Tibial artery (tissue), 4 donors: ENCODE measurements around the gene WDR93.
A peak's percentile ranks its signal among the peaks of the same experiment; 100 is the strongest.

Experiments
- DNase-seq, 2 donors: peaks; one replicate each; pipeline ENCODE4 v3.0.0-alpha.2; 2019
- H3K27ac ChIP-seq, 2 donors: fragments of 200-600 bp; sonication (generic) in 1 of 2; 1 replicate in 1 of 2; 2 replicates in 1 of 2; pipeline ENCODE4 v1.5.1; 2018 to 2019; ENCODE audit warnings: mild to moderate bottlenecking in 1 of 2
- H3K27me3 ChIP-seq, 2 donors: fragments of 200-600 bp; sonication (generic) in 1 of 2; one replicate each; pipeline versions ENCODE4 v1.5.1 to v1.6.0; 2016 to 2019
- H3K36me3 ChIP-seq, 3 donors: fragments of 200-600 bp; sonication (generic) in 2 of 3; one replicate each; pipeline ENCODE4 v1.5.1; 2016 to 2019; ENCODE audit warnings: mild to moderate bottlenecking in 2 of 3
- H3K4me1 ChIP-seq, 4 donors: fragments of 200-600 bp; sonication (generic) in 2 of 4; 1 replicate in 3 of 4; 2 replicates in 1 of 4; pipeline ENCODE4 v1.5.1; 2016 to 2019
- H3K4me3 ChIP-seq, 2 donors: fragments of 200-600 bp; sonication (generic) in 1 of 2; 1 replicate in 1 of 2; 2 replicates in 1 of 2; pipeline ENCODE4 v1.5.1; 2018 to 2019; ENCODE audit warnings: mild to moderate bottlenecking in 2 of 2
- H3K9me3 ChIP-seq, 3 donors: fragments of 200-600 bp; sonication (generic) in 1 of 3; one replicate each; pipeline ENCODE4 v1.5.1; 2016 to 2019
- intact Hi-C: fragments of 100-400 bp; cut with DNase I; formaldehyde crosslinking; loops from one replicate; pipeline ENCODE4 v1.15.0; 2023; ENCODE audit warnings: low total_unique reads
- TF ChIP-seq, protein P1 (sequence below), 2 experiments: fragments of 200-600 bp in 1 of 2; fragments of 450-650 bp in 1 of 2; IDR thresholded peaks; one replicate each; pipeline ENCODE4 v1.5.1; 2017 to 2019; ENCODE audit warnings: antibody characterized with exemption in 2 of 2, mild to moderate bottlenecking in 1 of 2, moderate library complexity in 1 of 2

Gene WDR93

DNA sequence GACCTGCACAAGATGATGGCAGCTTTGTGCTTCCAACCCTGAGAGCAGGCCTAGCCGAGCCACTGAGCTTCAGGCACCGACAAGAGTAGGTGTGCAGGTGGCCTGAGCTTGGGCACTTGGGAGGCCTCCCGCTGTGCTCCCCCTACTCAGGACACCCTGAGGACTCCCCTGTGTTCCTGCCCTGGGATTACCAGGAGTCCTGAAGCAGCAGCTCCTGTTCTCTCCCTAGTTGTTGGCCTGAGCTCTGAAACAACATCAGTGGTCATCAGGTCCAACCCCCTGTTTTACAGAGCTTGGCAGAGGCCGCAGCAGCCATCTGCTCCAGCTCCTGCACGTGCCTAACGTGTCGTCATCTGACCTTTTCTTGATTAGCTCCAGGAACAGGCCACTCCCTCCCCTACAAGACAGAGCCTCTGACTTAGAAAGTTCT, 77.5 kb downstream of the WDR93 start:
- Histone ChIP-seq H3K27ac (no peak overlapping the region), H3K9me3 (no peaks in the 10 kb centered on the region), H3K27me3 (no peaks in the 10 kb centered on the region), H3K4me3 (no peak overlapping the region), H3K4me1 (peaks cover 0 to 11% (median 0%) of the 10 kb centered on the region in 4 donors), H3K36me3 (no peaks in the 10 kb centered on the region)
- intact Hi-C loops: loop anchor here (2.0 kb wide), 1 partner anchor 49 kb away; no protein-coding TSS in a partner anchor
- TF ChIP-seq, protein P1, sequence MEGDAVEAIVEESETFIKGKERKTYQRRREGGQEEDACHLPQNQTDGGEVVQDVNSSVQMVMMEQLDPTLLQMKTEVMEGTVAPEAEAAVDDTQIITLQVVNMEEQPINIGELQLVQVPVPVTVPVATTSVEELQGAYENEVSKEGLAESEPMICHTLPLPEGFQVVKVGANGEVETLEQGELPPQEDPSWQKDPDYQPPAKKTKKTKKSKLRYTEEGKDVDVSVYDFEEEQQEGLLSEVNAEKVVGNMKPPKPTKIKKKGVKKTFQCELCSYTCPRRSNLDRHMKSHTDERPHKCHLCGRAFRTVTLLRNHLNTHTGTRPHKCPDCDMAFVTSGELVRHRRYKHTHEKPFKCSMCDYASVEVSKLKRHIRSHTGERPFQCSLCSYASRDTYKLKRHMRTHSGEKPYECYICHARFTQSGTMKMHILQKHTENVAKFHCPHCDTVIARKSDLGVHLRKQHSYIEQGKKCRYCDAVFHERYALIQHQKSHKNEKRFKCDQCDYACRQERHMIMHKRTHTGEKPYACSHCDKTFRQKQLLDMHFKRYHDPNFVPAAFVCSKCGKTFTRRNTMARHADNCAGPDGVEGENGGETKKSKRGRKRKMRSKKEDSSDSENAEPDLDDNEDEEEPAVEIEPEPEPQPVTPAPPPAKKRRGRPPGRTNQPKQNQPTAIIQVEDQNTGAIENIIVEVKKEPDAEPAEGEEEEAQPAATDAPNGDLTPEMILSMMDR (IDR thresholded peaks at IDR 0.05): no peak
- DNase-seq: peak in 1 of 2 donors; percentile 46

- Histone ChIP-seq H3K9me3 (no peaks in the 10 kb centered on the region), H3K27me3 (no peaks in the 10 kb centered on the region), H3K4me3 (no peak overlapping the region), H3K27ac (no peak overlapping the region), H3K36me3 (no peaks in the 10 kb centered on the region), H3K4me1 (peaks cover 0 to 14% (median 0%) of the 10 kb centered on the region in 4 donors)
- DNase-seq: no peak
- intact Hi-C loops: loop anchor here (2.0 kb wide), 1 partner anchor 51 kb away; no protein-coding TSS in a partner anchor
- TF ChIP-seq, protein P1 (IDR thresholded peaks at IDR 0.05): no peak
Measured at GRCh38 chr15:89769366-89769765, 78.8 kb downstream of the WDR93 start.

- no peaks in the 10 kb centered on the region for H3K36me3 ChIP-seq
- DNase-seq: no peak
- peaks cover 0 to 21% (median 0%) of the 10 kb centered on the region in 4 donors for H3K4me1 ChIP-seq
- H3K27ac ChIP-seq: no peak overlapping the region
- no peaks in the 10 kb centered on the region for H3K27me3 ChIP-seq
- intact Hi-C loops: no loop called here
- no peak overlapping the region for H3K4me3 ChIP-seq
- H3K9me3 ChIP-seq: no peaks in the 10 kb centered on the region
- TF ChIP-seq, protein P1 (IDR thresholded peaks at IDR 0.05): no peak
Measured at GRCh38 chr15:89770041-89770440, 79.4 kb downstream of the WDR93 start.

DNA sequence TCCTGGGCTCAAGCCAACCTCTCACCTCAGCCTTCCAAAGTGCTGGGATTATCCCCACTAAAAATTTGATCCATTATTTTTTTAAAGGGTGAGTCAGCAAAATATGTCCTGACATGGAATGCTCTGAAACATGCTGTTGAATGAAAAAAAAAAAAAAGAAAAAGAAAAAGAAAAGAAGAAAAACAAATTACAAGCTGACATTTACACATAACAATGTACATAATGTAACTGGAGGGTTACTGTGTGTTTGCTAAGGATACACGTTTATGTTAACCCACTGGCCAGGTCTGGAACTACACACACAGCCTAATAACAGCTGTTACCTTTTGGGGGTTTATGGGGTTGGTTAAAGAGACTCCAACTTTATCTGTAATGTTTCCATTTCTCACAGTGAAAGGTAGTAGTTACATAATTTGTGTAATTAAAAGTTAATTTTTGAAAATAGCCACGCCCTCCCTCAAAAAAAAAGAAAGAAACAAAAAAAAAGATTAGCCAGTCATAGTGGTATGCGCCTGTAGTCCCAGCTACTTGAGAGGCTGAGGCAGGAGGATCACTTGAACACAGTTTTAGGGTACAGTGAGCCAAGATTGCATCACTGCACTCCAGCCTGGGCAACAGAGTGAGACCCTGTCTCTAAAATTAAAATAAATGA, 82.4 kb downstream of the WDR93 start:
- H3K27ac ChIP-seq: no peak overlapping the region
- no peak for DNase-seq
- intact Hi-C loops: no loop called here
- no peaks in the 10 kb centered on the region for H3K36me3 ChIP-seq
- peaks cover 0 to 30% (median 10%) of the 10 kb centered on the region in 4 donors for H3K4me1 ChIP-seq
- no peak overlapping the region for H3K4me3 ChIP-seq
- no peaks in the 10 kb centered on the region for H3K9me3 ChIP-seq
- no peaks in the 10 kb centered on the region for H3K27me3 ChIP-seq
- TF ChIP-seq, protein P1 (IDR thresholded peaks at IDR 0.05): no peak

DNA sequence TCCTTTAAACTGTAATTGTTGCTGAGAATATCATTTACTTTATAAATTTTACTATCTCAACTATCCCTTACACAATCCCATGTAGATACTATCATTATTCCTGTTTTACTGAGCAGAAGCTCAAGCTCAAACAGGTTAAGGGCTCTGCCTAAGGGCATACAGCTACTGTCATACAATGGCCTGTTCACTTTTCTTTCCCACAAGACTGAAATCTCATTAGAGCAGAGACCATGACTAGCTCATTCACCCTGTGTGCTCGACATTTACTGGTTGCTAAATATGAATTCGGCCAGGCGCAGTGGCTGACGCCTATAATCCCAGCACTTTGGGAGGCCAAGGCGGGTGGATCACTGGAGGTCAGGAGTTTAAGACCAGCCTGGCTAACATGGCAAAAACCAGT, 83.9 kb downstream of the WDR93 start:
- Histone ChIP-seq H3K27me3 (no peaks in the 10 kb centered on the region), H3K4me1 (peaks cover 0 to 30% (median 10%) of the 10 kb centered on the region in 4 donors), H3K27ac (no peak overlapping the region), H3K4me3 (no peak overlapping the region), H3K9me3 (no peaks in the 10 kb centered on the region), H3K36me3 (no peaks in the 10 kb centered on the region)
- intact Hi-C loops: no loop called here
- TF ChIP-seq, protein P1 (IDR thresholded peaks at IDR 0.05): no peak
- no peak for DNase-seq
